ENCODE data around the gene PCSK7. TPM values are rescaled to one million over a fixed set of nuclear protein-coding genes. Genes with fewer than 3 reads are reported as not detected.

PCSK7 gene
- polyA plus RNA-seq, 1 donor (not counting 4 experiments of a cell fraction or from before 2014, with no cell fraction given) = 32.9 TPM

DNA sequence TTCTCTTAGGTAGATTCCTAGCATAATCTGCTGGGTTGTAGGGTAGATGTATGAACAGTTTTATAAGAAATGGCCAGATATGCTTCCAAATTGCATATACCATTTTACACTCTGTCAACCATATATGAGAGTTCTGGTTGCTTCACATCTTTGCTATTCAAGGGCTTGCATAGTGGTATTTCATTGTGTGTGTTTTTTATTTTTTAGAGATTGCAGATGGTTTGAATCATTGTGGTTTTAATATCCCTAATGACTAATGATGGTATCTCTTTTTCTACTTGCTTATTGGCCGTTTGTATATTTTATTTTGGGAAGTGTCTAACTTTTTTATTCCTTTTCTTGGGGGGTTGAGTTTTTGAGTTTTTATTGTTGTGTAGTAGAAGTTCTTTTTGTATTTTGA is 27.5 kb upstream of the PCSK7 start:
- Histone ChIP-seq H3K9me1 (ENCODE audit: control insufficient read depth, extremely low read depth, insufficient read depth, low read length) (peaks cover 2% of the 10 kb centered on the region), H3K9me3 (ENCODE audit: control insufficient read depth, low read depth, low read length) (no peaks in the 10 kb centered on the region), H3K4me2 (ENCODE audit: control insufficient read depth, extremely low read depth, insufficient read depth, low read depth, low read length) (no peak overlapping the region), H3K9ac (ENCODE audit: control insufficient read depth, extremely low read depth, insufficient read depth, low read length) (no peak overlapping the region), H3K27me3 (ENCODE audit: control insufficient read depth, extremely low read depth, insufficient read depth, low read length) (no peaks in the 10 kb centered on the region), H3K27ac (ENCODE audit: control insufficient read depth, insufficient read depth, low read length) (no peak overlapping the region), H3K4me3 (ENCODE audit: control insufficient read depth in 2 of 3, extremely low read depth in 1 of 3, insufficient read depth in 2 of 3, low read depth in 1 of 3, low read length in 3 of 3) (no peak overlapping the region), H4K20me1 (ENCODE audit: control insufficient read depth, extremely low read depth, insufficient read depth, low read length) (no peaks in the 10 kb centered on the region), H3K36me3 (ENCODE audit: control insufficient read depth in 2 of 2, extremely low read depth in 1 of 2, insufficient read depth in 2 of 2, low read length in 2 of 2) (peaks cover 2 to 5% of the 10 kb centered on the region in 2 experiments), H2AFZ (ENCODE audit: control insufficient read depth, low read length) (no peak overlapping the region), H3K79me2 (ENCODE audit: control insufficient read depth, insufficient read depth, low read length) (no peaks in the 10 kb centered on the region), H3K4me1 (ENCODE audit: control insufficient read depth, extremely low read depth, insufficient read depth, low read length) (peaks cover 13% of the 10 kb centered on the region)
- dilution Hi-C loops (cut with MboI; ENCODE audit: extremely low pct_ligation_motif_present, low sequenced_read_pairs) = no loop called here
- no peak for DNase-seq (ENCODE audit: low read depth, low spot score)
- FAIRE-seq = no peak
- TF ChIP-seq, protein P1, sequence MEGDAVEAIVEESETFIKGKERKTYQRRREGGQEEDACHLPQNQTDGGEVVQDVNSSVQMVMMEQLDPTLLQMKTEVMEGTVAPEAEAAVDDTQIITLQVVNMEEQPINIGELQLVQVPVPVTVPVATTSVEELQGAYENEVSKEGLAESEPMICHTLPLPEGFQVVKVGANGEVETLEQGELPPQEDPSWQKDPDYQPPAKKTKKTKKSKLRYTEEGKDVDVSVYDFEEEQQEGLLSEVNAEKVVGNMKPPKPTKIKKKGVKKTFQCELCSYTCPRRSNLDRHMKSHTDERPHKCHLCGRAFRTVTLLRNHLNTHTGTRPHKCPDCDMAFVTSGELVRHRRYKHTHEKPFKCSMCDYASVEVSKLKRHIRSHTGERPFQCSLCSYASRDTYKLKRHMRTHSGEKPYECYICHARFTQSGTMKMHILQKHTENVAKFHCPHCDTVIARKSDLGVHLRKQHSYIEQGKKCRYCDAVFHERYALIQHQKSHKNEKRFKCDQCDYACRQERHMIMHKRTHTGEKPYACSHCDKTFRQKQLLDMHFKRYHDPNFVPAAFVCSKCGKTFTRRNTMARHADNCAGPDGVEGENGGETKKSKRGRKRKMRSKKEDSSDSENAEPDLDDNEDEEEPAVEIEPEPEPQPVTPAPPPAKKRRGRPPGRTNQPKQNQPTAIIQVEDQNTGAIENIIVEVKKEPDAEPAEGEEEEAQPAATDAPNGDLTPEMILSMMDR (optimal IDR thresholded peaks at IDR 0.05 in 1 of 3, IDR thresholded peaks at IDR 0.05 in 1 of 3, conservative IDR thresholded peaks at IDR 0.05 in 1 of 3; ENCODE audit: extremely low read depth in 1 of 3, insufficient read depth in 2 of 3, low read length in 3 of 3) = no peak
- no peak for TF ChIP-seq EZH2 (IDR thresholded peaks at IDR 0.05; ENCODE audit: low read length)

DNA sequence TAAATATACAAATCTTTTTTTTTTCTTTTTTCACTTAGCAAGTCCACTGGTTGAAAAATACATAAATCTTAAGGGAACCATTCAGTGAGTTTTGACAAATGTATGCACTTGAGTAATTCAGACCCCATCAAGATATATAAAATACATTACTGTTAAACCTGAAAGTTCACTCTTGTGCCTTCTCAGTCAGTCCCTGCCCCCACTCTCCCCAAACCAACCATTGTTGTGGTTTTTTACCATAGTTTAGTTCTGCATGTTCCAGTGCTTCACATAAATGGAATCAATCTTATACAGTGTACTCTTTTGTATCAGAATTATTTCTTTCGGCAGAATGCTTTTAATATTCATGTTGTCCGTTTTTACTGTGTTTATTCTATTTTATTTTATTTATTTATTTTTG is 26.7 kb upstream of the PCSK7 start:
- TF ChIP-seq, protein P1 (optimal IDR thresholded peaks at IDR 0.05 in 1 of 3, IDR thresholded peaks at IDR 0.05 in 1 of 3, conservative IDR thresholded peaks at IDR 0.05 in 1 of 3; ENCODE audit: extremely low read depth in 1 of 3, insufficient read depth in 2 of 3, low read length in 3 of 3) = no peak
- TF ChIP-seq EZH2 (IDR thresholded peaks at IDR 0.05; ENCODE audit: low read length) = no peak
- Histone ChIP-seq H3K36me3 (ENCODE audit: control insufficient read depth in 2 of 2, extremely low read depth in 1 of 2, insufficient read depth in 2 of 2, low read length in 2 of 2) (peaks cover under 1 to 7% of the 10 kb centered on the region in 2 experiments), H3K9ac (ENCODE audit: control insufficient read depth, extremely low read depth, insufficient read depth, low read length) (no peak overlapping the region), H4K20me1 (ENCODE audit: control insufficient read depth, extremely low read depth, insufficient read depth, low read length) (no peaks in the 10 kb centered on the region), H3K4me3 (ENCODE audit: control insufficient read depth in 2 of 3, extremely low read depth in 1 of 3, insufficient read depth in 2 of 3, low read depth in 1 of 3, low read length in 3 of 3) (no peak overlapping the region), H3K27me3 (ENCODE audit: control insufficient read depth, extremely low read depth, insufficient read depth, low read length) (no peaks in the 10 kb centered on the region), H3K79me2 (ENCODE audit: control insufficient read depth, insufficient read depth, low read length) (no peaks in the 10 kb centered on the region), H3K4me1 (ENCODE audit: control insufficient read depth, extremely low read depth, insufficient read depth, low read length) (peaks cover 13% of the 10 kb centered on the region), H3K27ac (ENCODE audit: control insufficient read depth, insufficient read depth, low read length) (no peak overlapping the region), H2AFZ (ENCODE audit: control insufficient read depth, low read length) (no peak overlapping the region), H3K9me3 (ENCODE audit: control insufficient read depth, low read depth, low read length) (no peaks in the 10 kb centered on the region), H3K4me2 (ENCODE audit: control insufficient read depth, extremely low read depth, insufficient read depth, low read depth, low read length) (no peak overlapping the region), H3K9me1 (ENCODE audit: control insufficient read depth, extremely low read depth, insufficient read depth, low read length) (peaks cover 2% of the 10 kb centered on the region)
- dilution Hi-C loops (cut with MboI; ENCODE audit: extremely low pct_ligation_motif_present, low sequenced_read_pairs) = no loop called here
- FAIRE-seq = no peak
- no peak for DNase-seq (ENCODE audit: low read depth, low spot score)

Measured in keratinocyte (primary cell).